OCI-LY1 (cell line): ENCODE results near the gene TMEM130.
A peak's percentile ranks its signal among the peaks of the same experiment; 100 is the strongest.

Experiments used
- H2AFZ ChIP-seq: fragments of 200-600 bp; sonication (generic), shearing (Covaris generic); 2 replicates; pipeline ENCODE4 v1.6.0; 2014; ENCODE audit warnings: antibody characterized with exemption, mild to moderate bottlenecking, low read length
- H3F3A ChIP-seq: fragments of 200-600 bp; sonication (generic), shearing (Covaris generic); 2 replicates; pipeline ENCODE4 v1.6.0; 2014; ENCODE audit warnings: mild to moderate bottlenecking, antibody characterized with exemption, low read length, moderate library complexity; ENCODE audit not compliant: insufficient read depth
- H3K27ac ChIP-seq: fragments of 200-600 bp; sonication (generic); 2 replicates; pipeline ENCODE4 v1.5.1; 2014; ENCODE audit warnings: low read length, mixed run types, mild to moderate bottlenecking, low read depth; ENCODE audit not compliant: poor library complexity, severe bottlenecking
- H3K27me3 ChIP-seq: fragments of 200-600 bp; sonication (generic); 2 replicates; pipeline ENCODE4 v1.6.0; 2014; ENCODE audit warnings: antibody characterized with exemption, mild to moderate bottlenecking, low read length, moderate library complexity; ENCODE audit not compliant: insufficient read depth
- H3K36me3 ChIP-seq: fragments of 200-600 bp; sonication (generic); 2 replicates; pipeline ENCODE4 v1.6.1; 2014; ENCODE audit warnings: mild to moderate bottlenecking, antibody characterized with exemption, low read length, moderate library complexity, mixed read lengths; ENCODE audit not compliant: insufficient read depth
- H3K4me1 ChIP-seq: fragments of 200-600 bp; sonication (generic); 2 replicates; pipeline ENCODE4 v1.5.1; 2014; ENCODE audit warnings: mild to moderate bottlenecking, low read length, moderate library complexity; ENCODE audit not compliant: insufficient read depth, severe bottlenecking
- H3K4me2 ChIP-seq: fragments of 200-600 bp; sonication (generic), shearing (Covaris generic); 2 replicates; pipeline ENCODE4 v1.6.1; 2014; ENCODE audit warnings: low read length
- H3K4me3 ChIP-seq: fragments of 200-600 bp; sonication (generic); 2 replicates; pipeline ENCODE4 v1.5.1; 2014; ENCODE audit warnings: low read length, low read depth, mild to moderate bottlenecking, mixed read lengths; ENCODE audit not compliant: poor library complexity, severe bottlenecking
- H3K79me2 ChIP-seq: fragments of 200-600 bp; shearing (Covaris generic); 2 replicates; pipeline ENCODE4 v1.6.1; 2016; ENCODE audit warnings: mixed run types, low read length, mixed read lengths; ENCODE audit not compliant: insufficient read depth
- H3K9ac ChIP-seq: fragments of 200-600 bp; sonication (generic), shearing (Covaris generic); 2 replicates; pipeline ENCODE4 v1.6.1; 2014; ENCODE audit warnings: mild to moderate bottlenecking, low read length, mixed read lengths
- H3K9me2 ChIP-seq: fragments of 200-600 bp; sonication (generic), shearing (Covaris generic); 2 replicates; pipeline ENCODE4 v1.6.1; 2014; ENCODE audit warnings: low read depth, mild to moderate bottlenecking, low read length, mixed read lengths
- H3K9me3 ChIP-seq: fragments of 200-600 bp; shearing (Covaris generic); 2 replicates; pipeline ENCODE4 v1.6.1; 2014; ENCODE audit warnings: low read length, mixed read lengths
- H4K20me1 ChIP-seq: fragments of 200-600 bp; sonication (generic), shearing (Covaris generic); 2 replicates; pipeline ENCODE4 v1.6.0; 2016; ENCODE audit warnings: mild to moderate bottlenecking, low read length; ENCODE audit not compliant: insufficient read depth
- EZH2 ChIP-seq: fragments of 200-600 bp; sonication (generic), shearing (Covaris generic); IDR thresholded peaks from 2 replicates; pipeline ENCODE4 v1.8.0; 2017; ENCODE audit warnings: borderline replicate concordance, mixed run types, mild to moderate bottlenecking, antibody characterized with exemption, low read length, moderate library complexity, mixed read lengths
- TF ChIP-seq, protein P1 (sequence below): fragments of 200-600 bp; sonication (generic), shearing (Covaris generic); IDR thresholded peaks from 2 replicates; pipeline ENCODE4 v1.5.1; 2017; ENCODE audit warnings: mild to moderate bottlenecking, antibody characterized with exemption, low read length, moderate library complexity, mixed read lengths

Gene TMEM130

DNA sequence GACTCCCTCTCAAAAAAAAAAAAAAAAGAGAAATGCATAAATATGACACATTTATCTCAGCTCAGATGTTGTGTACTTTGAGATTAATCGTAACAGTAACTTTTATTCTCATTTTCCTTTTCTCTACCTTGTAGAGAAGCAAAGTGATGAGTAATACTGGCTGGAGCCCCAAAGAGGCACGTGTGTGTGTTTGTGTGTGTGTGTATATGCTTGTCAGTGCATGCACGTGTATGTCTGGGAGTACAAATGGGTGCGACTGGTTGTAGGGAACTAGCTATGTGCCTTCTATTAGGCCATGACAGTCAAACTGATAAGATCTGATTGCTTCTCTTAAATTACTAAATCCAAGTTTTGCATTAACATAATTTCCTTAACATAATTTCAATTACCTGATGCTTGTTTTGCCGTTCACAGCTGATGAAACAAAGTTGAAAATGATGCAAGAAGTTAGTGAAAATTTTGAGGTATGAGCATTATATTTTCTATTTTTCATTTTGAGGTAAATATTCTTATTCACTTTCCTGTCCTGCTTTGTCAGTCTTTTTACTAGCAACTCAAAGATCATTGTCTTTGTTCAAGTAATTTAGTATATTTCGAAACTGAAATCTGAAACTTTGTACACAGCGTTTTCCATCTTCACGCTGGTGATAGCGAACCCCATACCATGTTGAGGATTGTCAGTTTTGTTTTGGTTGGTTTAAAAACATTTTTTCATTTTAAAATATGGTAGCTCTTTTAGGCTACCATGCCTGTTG lies 11.9 kb upstream of the TMEM130 start:
- H3K27me3 ChIP-seq, result no peaks in the 10 kb centered on the region; the same call in 1 of the 2 replicates
- no peaks in the 10 kb centered on the region for H3F3A ChIP-seq
- no peaks in the 10 kb centered on the region for H4K20me1 ChIP-seq
- peaks cover 17% of the 10 kb centered on the region for H3K79me2 ChIP-seq
- no peaks in the 10 kb centered on the region for H3K9me3 ChIP-seq
- H3K9ac ChIP-seq, result no peak overlapping the region
- H3K27ac ChIP-seq, result no peak overlapping the region
- no peak overlapping the region for H3K4me2 ChIP-seq
- H3K36me3 ChIP-seq, result peaks cover 61% of the 10 kb centered on the region
- no peaks in the 10 kb centered on the region for H3K9me2 ChIP-seq
- H2AFZ ChIP-seq, result no peak overlapping the region
- TF ChIP-seq, protein P1, sequence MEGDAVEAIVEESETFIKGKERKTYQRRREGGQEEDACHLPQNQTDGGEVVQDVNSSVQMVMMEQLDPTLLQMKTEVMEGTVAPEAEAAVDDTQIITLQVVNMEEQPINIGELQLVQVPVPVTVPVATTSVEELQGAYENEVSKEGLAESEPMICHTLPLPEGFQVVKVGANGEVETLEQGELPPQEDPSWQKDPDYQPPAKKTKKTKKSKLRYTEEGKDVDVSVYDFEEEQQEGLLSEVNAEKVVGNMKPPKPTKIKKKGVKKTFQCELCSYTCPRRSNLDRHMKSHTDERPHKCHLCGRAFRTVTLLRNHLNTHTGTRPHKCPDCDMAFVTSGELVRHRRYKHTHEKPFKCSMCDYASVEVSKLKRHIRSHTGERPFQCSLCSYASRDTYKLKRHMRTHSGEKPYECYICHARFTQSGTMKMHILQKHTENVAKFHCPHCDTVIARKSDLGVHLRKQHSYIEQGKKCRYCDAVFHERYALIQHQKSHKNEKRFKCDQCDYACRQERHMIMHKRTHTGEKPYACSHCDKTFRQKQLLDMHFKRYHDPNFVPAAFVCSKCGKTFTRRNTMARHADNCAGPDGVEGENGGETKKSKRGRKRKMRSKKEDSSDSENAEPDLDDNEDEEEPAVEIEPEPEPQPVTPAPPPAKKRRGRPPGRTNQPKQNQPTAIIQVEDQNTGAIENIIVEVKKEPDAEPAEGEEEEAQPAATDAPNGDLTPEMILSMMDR, result no peak
- TF ChIP-seq EZH2, result no peak
- H3K4me1 ChIP-seq, result peaks cover 14% of the 10 kb centered on the region
- H3K4me3 ChIP-seq, result no peak overlapping the region

DNA sequence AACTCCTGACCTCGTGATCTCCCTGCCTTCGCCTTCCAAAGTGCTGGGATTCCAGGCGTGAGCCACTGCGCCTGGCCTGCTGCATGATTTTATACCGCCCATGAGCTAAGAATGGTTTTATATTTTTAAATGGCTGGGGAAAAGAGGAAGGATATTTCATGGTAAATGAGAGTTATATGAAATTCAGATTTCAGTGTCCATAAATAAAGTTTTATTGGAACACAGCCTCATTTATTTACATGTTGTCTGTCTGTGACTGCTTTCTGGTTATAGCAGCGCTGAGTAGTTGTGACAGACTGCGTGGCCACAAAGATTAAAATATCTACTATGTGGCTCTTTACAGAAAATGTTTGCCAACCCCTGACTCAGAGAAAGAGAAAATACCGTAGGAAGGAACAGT lies 10.7 kb upstream of the TMEM130 start:
- TF ChIP-seq, protein P1, result no peak
- TF ChIP-seq EZH2, result no peak
- peaks cover 17% of the 10 kb centered on the region for H3K79me2 ChIP-seq
- peaks cover 51% of the 10 kb centered on the region for H3K36me3 ChIP-seq
- H3K9ac ChIP-seq, result no peak overlapping the region; the same call in 1 of the 2 replicates
- no peak overlapping the region for H2AFZ ChIP-seq
- no peaks in the 10 kb centered on the region for H3F3A ChIP-seq
- H3K4me2 ChIP-seq, result peak overlapping the region; percentile 98; the same call in 1 of the 2 replicates
- no peaks in the 10 kb centered on the region for H3K9me3 ChIP-seq
- H3K4me1 ChIP-seq, result peaks cover 14% of the 10 kb centered on the region
- peak overlapping the region; percentile 98 for H3K4me3 ChIP-seq
- no peaks in the 10 kb centered on the region for H4K20me1 ChIP-seq
- H3K27ac ChIP-seq, result peak overlapping the region; percentile 79
- no peaks in the 10 kb centered on the region; the same call in 1 of the 2 replicates for H3K27me3 ChIP-seq
- no peaks in the 10 kb centered on the region for H3K9me2 ChIP-seq

DNA sequence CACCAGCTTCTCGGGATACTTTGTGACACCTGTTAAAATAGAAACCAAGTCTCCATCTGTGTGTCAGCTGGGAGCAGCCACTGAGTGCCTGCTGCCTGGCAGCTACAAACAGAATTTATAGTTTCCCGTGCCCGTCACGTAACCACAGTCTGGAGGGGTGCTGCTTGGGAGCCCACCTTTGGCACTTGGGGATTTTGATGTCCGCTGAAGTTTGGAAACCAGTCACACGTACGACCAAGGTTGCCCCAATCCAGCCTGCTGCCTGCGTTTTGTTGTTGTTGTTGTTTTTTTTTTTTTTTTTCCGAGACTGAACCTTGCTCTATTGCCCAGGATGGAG lies 10.1 kb upstream of the TMEM130 start:
- H3K9me3 ChIP-seq, result no peaks in the 10 kb centered on the region
- no peaks in the 10 kb centered on the region for H3K9me2 ChIP-seq
- peak overlapping the region; percentile 98 for H3K4me2 ChIP-seq
- TF ChIP-seq, protein P1, result no peak
- TF ChIP-seq EZH2, result no peak
- no peaks in the 10 kb centered on the region; the same call in 1 of the 2 replicates for H3K27me3 ChIP-seq
- no peaks in the 10 kb centered on the region for H4K20me1 ChIP-seq
- peaks cover 14% of the 10 kb centered on the region for H3K4me1 ChIP-seq
- H3K36me3 ChIP-seq, result peaks cover 47% of the 10 kb centered on the region
- peak overlapping the region; percentile 100 for H3K9ac ChIP-seq
- peaks cover 17% of the 10 kb centered on the region for H3K79me2 ChIP-seq
- H2AFZ ChIP-seq, result no peak overlapping the region
- H3K4me3 ChIP-seq, result peak overlapping the region; percentile 98
- peak overlapping the region; percentile 79 for H3K27ac ChIP-seq
- H3F3A ChIP-seq, result no peaks in the 10 kb centered on the region
